ENCODE measurements around the gene RGMA. TPM values are rescaled to one million over a fixed set of nuclear protein-coding genes. Genes with fewer than 3 reads are reported as not detected.

RGMA gene
- total RNA-seq, 1 donor from 2014 or later = 5.7 TPM

DNA sequence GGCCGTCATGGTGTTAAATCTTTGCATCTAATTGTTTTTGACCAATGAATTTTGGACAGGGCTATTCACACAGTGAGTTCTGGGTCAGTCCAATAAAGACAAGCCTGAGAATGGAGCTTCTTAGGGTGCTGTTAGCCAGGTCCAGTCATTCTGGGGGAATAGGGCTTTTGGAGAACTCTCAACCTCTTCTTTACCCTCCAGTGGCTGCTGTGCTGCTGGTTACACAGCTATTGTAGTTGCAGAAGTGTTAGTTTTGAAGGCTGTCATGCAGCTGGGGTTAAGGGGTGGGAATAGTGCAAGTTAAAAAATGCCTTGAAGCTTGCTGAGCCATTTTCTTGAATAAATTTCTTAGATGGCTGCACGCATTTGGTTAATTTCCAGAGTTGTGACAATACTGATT lies 99.0 kb downstream of the RGMA start:
- H3K36me3 Mint-ChIP-seq (ENCODE audit: low read depth, unreplicated experiment) = peaks cover 45% of the 10 kb centered on the region
- H3K27ac Mint-ChIP-seq (ENCODE audit: unreplicated experiment) = no peak overlapping the region
- no peak for DNase-seq (ENCODE audit: low spot score)
- H3K4me1 Mint-ChIP-seq (ENCODE audit: unreplicated experiment) = peaks cover 2% of the 10 kb centered on the region
- no peak overlapping the region for H3K4me3 Mint-ChIP-seq (ENCODE audit: unreplicated experiment)
- TF ChIP-seq, protein P1, sequence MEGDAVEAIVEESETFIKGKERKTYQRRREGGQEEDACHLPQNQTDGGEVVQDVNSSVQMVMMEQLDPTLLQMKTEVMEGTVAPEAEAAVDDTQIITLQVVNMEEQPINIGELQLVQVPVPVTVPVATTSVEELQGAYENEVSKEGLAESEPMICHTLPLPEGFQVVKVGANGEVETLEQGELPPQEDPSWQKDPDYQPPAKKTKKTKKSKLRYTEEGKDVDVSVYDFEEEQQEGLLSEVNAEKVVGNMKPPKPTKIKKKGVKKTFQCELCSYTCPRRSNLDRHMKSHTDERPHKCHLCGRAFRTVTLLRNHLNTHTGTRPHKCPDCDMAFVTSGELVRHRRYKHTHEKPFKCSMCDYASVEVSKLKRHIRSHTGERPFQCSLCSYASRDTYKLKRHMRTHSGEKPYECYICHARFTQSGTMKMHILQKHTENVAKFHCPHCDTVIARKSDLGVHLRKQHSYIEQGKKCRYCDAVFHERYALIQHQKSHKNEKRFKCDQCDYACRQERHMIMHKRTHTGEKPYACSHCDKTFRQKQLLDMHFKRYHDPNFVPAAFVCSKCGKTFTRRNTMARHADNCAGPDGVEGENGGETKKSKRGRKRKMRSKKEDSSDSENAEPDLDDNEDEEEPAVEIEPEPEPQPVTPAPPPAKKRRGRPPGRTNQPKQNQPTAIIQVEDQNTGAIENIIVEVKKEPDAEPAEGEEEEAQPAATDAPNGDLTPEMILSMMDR (IDR thresholded peaks at IDR 0.05; ENCODE audit: unreplicated experiment) = no peak
- H3K9me3 Mint-ChIP-seq (ENCODE audit: unreplicated experiment) = no peaks in the 10 kb centered on the region
- H3K27me3 Mint-ChIP-seq (ENCODE audit: unreplicated experiment) = peaks cover 2% of the 10 kb centered on the region

DNA sequence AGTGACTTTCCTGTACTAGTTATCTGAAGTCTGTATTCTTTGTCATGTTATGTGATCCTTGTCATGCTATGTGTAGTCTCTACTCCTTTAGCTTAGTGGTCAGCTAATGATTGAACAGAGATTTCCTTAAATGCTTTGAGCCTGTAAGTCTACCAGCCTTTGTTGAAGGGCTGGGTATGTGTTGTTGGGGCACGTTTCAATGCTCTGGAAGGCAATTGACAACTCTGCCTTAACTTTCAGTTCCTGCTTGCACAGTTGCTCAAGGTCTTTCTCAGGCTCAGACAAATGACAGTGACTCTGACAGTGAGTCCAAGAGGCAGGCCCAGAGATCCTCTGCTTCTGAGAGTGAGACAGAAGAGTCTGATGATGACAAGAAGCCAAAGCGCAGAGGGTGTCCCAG lies 99.5 kb downstream of the RGMA start:
- TF ChIP-seq, protein P1 (IDR thresholded peaks at IDR 0.05; ENCODE audit: unreplicated experiment) = no peak
- DNase-seq (ENCODE audit: low spot score) = no peak
- no peaks in the 10 kb centered on the region for H3K4me1 Mint-ChIP-seq (ENCODE audit: unreplicated experiment)
- H3K27ac Mint-ChIP-seq (ENCODE audit: unreplicated experiment) = no peak overlapping the region
- H3K9me3 Mint-ChIP-seq (ENCODE audit: unreplicated experiment) = no peaks in the 10 kb centered on the region
- H3K4me3 Mint-ChIP-seq (ENCODE audit: unreplicated experiment) = no peak overlapping the region
- H3K36me3 Mint-ChIP-seq (ENCODE audit: low read depth, unreplicated experiment) = peaks cover 45% of the 10 kb centered on the region
- H3K27me3 Mint-ChIP-seq (ENCODE audit: unreplicated experiment) = peaks cover 2% of the 10 kb centered on the region

Other genes starting within 250 kb of the RGMA start
- 96.3 TPM for gene CHD2, start 188.9 kb downstream of the RGMA start, total RNA-seq (ENCODE audit: unreplicated experiment)